GM19043 (cell line): ENCODE measurements around the gene CERKL.

Experiments
- ATAC-seq: cut with Tn5 transposase; IDR thresholded peaks from one replicate; pipeline ENCODE4 v1.9.1; 2021; ENCODE audit warnings: low read depth; ENCODE audit not compliant: unreplicated experiment

CERKL gene

DNA sequence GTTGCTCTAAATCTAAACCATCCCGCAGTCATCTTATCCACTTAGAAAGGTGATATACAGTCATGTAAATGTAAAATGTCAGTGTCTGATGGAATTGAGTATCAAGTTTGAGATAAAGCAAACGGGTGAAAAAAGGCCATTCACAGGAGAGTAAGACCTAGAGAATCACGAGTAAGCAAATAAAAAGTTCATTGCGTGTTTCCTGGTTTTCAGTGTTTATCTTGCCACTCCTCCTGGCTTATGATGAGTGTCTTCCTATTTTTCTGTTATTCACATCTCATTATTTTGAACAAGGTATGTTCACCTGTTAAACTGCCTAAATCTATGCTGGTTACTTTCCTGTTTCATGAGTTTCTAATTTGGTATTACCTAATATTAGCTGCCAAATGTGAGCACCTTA, 130.9 kb downstream of the CERKL start:
- ATAC-seq, result no peak

DNA sequence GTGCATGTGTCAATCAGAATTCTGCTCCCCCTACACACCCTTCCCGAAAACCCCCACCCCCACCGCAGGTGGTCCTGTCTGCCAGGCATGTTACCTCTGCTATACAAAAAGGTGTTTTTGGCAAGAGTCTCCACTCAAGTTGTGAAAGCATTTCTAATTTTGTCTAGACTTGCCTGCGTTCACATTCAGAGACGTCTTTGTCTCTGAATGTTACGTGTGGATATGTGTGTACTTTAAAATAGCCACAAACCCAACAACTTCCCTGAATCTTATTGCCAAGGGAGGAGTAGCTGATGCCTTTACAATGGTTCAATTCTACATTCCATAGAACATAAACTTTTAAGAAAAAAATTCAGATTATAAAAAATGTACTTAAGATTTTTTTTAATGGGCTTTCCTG, 133.1 kb downstream of the CERKL start:
- ATAC-seq, result no peak

DNA sequence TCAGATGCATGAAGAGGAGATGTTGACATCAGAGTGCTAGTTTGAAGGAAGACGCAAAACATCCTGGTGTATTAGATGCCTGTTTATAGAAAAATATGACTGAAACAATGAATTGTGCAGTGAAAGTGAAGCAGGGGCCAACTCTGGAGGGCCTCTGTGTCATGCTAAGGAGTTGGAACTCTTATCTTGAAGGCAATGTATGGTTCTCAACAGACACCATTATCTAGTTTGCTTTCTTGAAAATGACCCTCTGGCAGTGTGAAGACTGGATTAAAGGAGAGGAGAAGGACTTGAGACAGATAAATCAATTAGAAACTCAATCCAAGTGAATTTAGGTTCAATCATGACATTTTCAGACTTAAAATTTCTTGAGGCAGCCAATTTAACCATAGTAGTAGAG, 136.7 kb downstream of the CERKL start:
- no peak for ATAC-seq

DNA sequence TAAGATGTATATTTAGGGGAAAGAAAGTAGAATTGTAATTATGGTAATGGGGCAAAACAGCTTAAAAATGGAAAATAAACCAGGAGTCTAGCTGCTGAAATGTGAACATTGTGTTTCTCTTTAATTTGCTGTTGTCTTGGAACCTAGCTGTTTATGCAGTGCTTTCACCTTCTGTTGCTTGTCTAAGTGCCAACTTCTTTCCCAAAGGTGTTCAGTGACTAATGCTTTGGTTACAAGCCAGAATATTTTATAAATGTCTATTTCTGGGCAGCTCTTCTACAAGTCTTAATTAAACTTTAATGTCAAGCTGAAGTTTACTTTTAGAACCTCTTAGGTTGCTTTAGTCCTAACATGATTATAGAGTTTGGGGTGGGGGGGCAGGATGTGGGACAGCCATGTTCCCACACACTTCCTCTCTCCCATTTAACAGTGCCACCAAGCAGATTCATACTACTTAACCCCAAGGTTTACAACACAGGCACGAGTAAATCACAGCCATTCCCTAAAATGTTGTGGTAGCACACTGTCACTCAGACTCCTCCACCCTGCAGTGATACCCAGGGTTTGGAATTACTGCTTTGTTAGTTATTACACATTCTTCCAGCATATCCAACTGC, 139.1 kb downstream of the CERKL start:
- no peak for ATAC-seq

DNA sequence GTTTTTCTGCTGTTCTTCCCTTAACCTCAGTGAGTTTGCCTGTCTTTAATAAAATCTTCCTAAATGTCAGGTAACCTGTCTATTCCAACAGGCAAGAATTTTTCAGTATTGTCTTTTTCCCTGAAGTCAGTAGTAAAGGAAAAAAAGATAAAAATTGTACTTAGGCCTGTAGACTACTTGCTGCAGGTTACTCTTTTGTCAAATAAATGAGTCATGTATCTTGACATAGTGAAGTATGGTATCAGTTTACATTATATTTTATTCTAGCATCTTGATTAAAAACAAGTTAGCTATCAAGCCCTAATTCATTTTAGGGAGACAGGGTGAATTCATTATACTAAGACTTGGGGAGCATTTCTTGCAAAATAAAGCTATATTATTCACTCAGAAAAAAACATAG, 139.9 kb downstream of the CERKL start:
- ATAC-seq, result no peak

DNA sequence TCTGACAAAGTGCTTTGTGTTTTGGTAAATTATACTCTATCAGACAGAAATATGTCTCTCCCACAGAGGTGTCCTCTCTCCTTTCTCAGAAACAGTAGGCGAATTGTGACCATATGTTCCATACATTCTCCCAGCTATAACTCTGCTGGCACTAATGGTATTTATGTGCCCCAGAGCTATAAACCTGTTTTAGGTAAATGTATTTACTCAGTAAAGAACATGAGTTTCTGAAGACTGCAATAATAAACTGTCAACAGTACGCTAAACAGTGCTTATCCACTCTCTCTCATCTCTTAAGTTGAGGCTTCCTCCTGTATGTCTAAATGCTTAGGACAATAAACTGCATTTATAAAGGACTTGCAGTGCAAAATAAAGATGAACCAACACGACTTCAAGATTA, 141.2 kb downstream of the CERKL start:
- ATAC-seq, result no peak

DNA sequence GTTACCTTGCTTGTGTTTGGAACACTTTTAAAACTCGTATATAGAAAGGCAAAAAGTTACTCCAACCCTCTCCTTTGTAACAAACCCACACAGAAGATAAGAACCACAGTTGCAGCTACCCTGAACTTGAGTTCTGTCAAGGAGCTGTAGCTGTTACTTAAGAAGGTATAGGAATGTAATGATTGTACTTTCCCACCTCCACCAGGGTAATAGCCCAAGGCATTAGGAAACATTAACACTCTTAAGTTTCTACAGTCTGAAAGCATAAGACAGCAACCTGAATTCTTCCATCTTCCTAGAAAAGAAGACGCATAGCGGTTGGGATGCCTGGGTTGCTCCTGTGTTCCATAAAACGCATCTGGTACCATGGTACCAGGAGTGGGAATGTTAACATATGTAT, 156.7 kb downstream of the CERKL start:
- no peak for ATAC-seq

DNA sequence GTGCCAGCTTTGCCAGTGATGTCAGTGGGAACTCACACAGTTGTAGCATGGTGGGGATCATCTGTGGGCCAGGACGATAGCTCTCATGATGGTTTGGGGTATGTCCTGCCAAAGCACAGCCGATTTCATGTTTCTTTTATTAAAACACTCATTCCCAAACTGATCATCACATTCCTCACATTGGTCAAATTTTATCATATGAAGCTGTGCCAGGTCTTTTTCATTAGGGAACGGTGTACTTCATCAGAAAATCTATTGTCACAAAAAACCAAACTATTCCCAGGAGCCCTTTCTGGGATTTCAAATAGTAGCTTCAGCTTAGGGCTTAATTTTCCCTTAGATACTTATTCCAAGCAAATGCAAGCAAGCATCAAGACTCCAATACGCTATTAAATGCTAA, 157.7 kb downstream of the CERKL start:
- ATAC-seq, result no peak
